ENCODE data around the gene RAB38. TPM values are rescaled to one million over a fixed set of nuclear protein-coding genes. Genes with fewer than 3 reads are reported as not detected.

RAB38 gene
- total RNA-seq, 1 experiment from 2014 or later, result 0.15 TPM

DNA sequence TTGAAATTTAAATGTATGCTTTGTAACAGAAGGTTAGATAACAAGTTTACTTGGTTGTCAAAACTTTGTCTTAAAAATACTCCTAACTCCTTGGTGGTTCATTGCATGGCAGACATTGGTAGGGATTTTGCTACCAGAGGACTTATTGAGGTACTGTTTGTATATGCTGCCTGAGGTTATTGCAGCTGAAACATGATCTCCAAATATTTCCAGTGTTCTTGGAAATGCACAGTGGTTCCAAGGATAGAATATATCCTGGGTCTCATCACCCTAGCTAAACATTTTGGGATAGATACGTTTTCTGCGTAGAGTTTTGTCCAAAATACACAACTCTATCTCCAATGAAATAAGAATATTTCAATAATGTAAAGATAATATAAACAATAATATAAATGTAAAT, 109.2 kb downstream of the RAB38 start:
- in situ Hi-C loops (cut with HindIII; ENCODE audit: low pct_unique_long_range_greater_than_20kb, low sequenced_read_pairs) (no loop called here), intact Hi-C loops (cut with micrococcal nuclease; ENCODE audit: unreplicated experiment) (no loop called here)
- CTCF ChIA-PET, result no interaction called here
- POLR2A ChIA-PET, result no interaction called here
- no peak overlapping the region for H3K27ac ChIP-seq (ENCODE audit: low read length)
- no TSS peak for BruUV-seq (replicated peaks)
- H3K36me3 ChIP-seq (ENCODE audit: control insufficient read depth, insufficient read depth, low read length), result no peaks in the 10 kb centered on the region
- no peak for ATAC-seq
- TF ChIP-seq TCF7L2 (IDR thresholded peaks at IDR 0.05; ENCODE audit: low read depth, low read length) (no peak), POLR2AphosphoS5 (IDR thresholded peaks at IDR 0.05; ENCODE audit: low read depth, low read length) (no peak)
- TF ChIP-seq, protein P1, sequence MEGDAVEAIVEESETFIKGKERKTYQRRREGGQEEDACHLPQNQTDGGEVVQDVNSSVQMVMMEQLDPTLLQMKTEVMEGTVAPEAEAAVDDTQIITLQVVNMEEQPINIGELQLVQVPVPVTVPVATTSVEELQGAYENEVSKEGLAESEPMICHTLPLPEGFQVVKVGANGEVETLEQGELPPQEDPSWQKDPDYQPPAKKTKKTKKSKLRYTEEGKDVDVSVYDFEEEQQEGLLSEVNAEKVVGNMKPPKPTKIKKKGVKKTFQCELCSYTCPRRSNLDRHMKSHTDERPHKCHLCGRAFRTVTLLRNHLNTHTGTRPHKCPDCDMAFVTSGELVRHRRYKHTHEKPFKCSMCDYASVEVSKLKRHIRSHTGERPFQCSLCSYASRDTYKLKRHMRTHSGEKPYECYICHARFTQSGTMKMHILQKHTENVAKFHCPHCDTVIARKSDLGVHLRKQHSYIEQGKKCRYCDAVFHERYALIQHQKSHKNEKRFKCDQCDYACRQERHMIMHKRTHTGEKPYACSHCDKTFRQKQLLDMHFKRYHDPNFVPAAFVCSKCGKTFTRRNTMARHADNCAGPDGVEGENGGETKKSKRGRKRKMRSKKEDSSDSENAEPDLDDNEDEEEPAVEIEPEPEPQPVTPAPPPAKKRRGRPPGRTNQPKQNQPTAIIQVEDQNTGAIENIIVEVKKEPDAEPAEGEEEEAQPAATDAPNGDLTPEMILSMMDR (IDR thresholded peaks at IDR 0.05), result no peak
- no peaks in the 10 kb centered on the region for H3K9me3 ChIP-seq (ENCODE audit: control insufficient read depth, insufficient read depth, low read depth, low read length)
- no peaks in the 10 kb centered on the region for H3K4me1 ChIP-seq (ENCODE audit: control insufficient read depth, insufficient read depth, low read length)
- H3K4me3 ChIP-seq (ENCODE audit: low read depth in 2 of 2, low read length in 2 of 2), result no peak overlapping the region
- DNase-seq (ENCODE audit: low read depth, low spot score), result no peak
- H3K27me3 ChIP-seq (ENCODE audit: control insufficient read depth, insufficient read depth, low read length), result peaks cover 2% of the 10 kb centered on the region; the same call in 1 of the 2 replicates

DNA sequence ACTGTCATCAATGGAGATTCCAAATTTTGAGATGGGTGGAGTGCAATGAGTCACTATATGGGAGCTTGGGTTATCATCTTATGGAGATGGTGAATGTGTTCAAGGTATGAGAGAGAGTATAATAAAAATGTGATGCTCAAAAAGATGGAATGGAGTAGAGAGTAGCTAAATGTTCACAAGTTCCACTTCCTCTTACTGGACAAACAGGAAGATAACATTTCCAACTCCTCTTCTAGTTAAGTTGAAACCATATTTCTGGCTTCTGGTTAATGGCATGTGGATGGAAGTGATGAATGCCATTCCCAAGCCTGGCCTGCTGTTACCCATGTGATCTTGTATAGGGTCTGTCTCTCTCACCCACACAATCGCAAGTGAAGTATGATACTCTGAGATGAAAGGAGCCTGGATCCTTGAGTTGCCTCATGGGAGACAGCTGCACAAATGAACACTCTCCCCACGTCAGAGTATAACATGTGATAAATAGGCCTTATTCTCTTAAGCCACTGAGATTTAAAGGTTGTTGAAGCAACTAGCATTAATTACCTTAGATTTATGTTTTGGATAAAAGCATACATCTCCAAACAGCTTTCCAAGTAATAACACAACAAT, 111.0 kb downstream of the RAB38 start:
- Histone ChIP-seq H3K4me3 (ENCODE audit: low read depth in 2 of 2, low read length in 2 of 2) (no peak overlapping the region), H3K4me1 (ENCODE audit: control insufficient read depth, insufficient read depth, low read length) (no peaks in the 10 kb centered on the region), H3K27ac (ENCODE audit: low read length) (no peak overlapping the region), H3K27me3 (ENCODE audit: control insufficient read depth, insufficient read depth, low read length) (peaks cover 2% of the 10 kb centered on the region; the same call in 1 of the 2 replicates), H3K9me3 (ENCODE audit: control insufficient read depth, insufficient read depth, low read depth, low read length) (no peaks in the 10 kb centered on the region), H3K36me3 (ENCODE audit: control insufficient read depth, insufficient read depth, low read length) (no peaks in the 10 kb centered on the region)
- in situ Hi-C loops (cut with HindIII; ENCODE audit: low pct_unique_long_range_greater_than_20kb, low sequenced_read_pairs), result no loop called here
- ATAC-seq (no peak), DNase-seq (ENCODE audit: low read depth, low spot score) (no peak)
- no peak for TF ChIP-seq POLR2AphosphoS5 (IDR thresholded peaks at IDR 0.05; ENCODE audit: low read depth, low read length)
- TF ChIP-seq, protein P1 (IDR thresholded peaks at IDR 0.05), result no peak
- no peak for TF ChIP-seq SIN3A (IDR thresholded peaks at IDR 0.05; ENCODE audit: borderline replicate concordance, insufficient read depth, low read depth, low read length)
- TF ChIP-seq, protein P2, sequence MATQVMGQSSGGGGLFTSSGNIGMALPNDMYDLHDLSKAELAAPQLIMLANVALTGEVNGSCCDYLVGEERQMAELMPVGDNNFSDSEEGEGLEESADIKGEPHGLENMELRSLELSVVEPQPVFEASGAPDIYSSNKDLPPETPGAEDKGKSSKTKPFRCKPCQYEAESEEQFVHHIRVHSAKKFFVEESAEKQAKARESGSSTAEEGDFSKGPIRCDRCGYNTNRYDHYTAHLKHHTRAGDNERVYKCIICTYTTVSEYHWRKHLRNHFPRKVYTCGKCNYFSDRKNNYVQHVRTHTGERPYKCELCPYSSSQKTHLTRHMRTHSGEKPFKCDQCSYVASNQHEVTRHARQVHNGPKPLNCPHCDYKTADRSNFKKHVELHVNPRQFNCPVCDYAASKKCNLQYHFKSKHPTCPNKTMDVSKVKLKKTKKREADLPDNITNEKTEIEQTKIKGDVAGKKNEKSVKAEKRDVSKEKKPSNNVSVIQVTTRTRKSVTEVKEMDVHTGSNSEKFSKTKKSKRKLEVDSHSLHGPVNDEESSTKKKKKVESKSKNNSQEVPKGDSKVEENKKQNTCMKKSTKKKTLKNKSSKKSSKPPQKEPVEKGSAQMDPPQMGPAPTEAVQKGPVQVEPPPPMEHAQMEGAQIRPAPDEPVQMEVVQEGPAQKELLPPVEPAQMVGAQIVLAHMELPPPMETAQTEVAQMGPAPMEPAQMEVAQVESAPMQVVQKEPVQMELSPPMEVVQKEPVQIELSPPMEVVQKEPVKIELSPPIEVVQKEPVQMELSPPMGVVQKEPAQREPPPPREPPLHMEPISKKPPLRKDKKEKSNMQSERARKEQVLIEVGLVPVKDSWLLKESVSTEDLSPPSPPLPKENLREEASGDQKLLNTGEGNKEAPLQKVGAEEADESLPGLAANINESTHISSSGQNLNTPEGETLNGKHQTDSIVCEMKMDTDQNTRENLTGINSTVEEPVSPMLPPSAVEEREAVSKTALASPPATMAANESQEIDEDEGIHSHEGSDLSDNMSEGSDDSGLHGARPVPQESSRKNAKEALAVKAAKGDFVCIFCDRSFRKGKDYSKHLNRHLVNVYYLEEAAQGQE (IDR thresholded peaks at IDR 0.05; ENCODE audit: insufficient read depth in 1 of 2, low read depth in 2 of 2, low read length in 1 of 2), result no peak
- TF ChIP-seq TCF7L2 (IDR thresholded peaks at IDR 0.05; ENCODE audit: low read depth, low read length), result no peak
- intact Hi-C loops (cut with micrococcal nuclease; ENCODE audit: unreplicated experiment), result no loop called here
- ChIA-PET POLR2A (no interaction called here), CTCF (no interaction called here)
- BruUV-seq (replicated peaks), result no TSS peak

Small RNAs within 50 kb of the gene (microRNA-seq; reads per million reads assigned to microRNA genes)
- not detected for gene MIR3166 (ENCODE audit: unreplicated experiment)

Other genes with a start within 250 kb of the RAB38 start
- 80.2 TPM for gene CTSC, start 162.3 kb upstream of the RAB38 start, total RNA-seq (2021; ENCODE audit: unreplicated experiment)